ENCODE data around the gene ZFP1.

- TF ChIP-seq ESRRG (CRISPR knock-in tag; IDR thresholded peaks at IDR 0.05) (no peak), CSRNP3 (CRISPR knock-in tag; IDR thresholded peaks at IDR 0.05) (no peak), RARB (CRISPR knock-in tag; IDR thresholded peaks at IDR 0.05) (no peak), PATZ1 (CRISPR knock-in tag; IDR thresholded peaks at IDR 0.05; ENCODE audit: borderline replicate concordance) (no peak), ZFP30 (CRISPR knock-in tag; IDR thresholded peaks at IDR 0.05) (no peak)
These were observed 44.3 kb upstream of the ZFP1 start for GRCh38 chr16:75103994-75104393.
